Posterior vena cava (tissue), 2 donors: ENCODE results near the gene TPX2. TPM values are rescaled to one million over a fixed set of nuclear protein-coding genes. Genes with fewer than 3 reads are reported as not detected.

Experiments
- DNase-seq: peaks from one replicate; pipeline ENCODE4 v3.0.0-alpha.2; 2020; ENCODE audit warnings: low spot score
- intact Hi-C, 2 donors: fragments of 100-400 bp; cut with DNase I; formaldehyde crosslinking; loops; one replicate each; pipeline versions ENCODE4 v1.14.1 to v1.14.2; 2022 to 2023
- total RNA-seq, 2 donors: library from RNA; stranded (reverse); fragmentation: NEBNext Ultra II Directional; extraction: Animal tissue kit (Norgen Biotek cat#: 25700); gene quantifications; one replicate each; pipeline ENCODE4 v1.2.1, GENCODE V29; 2021
- donor health status: DM: yes; HTN: yes; CAD: no.
- donor health status: DM: yes; HTN: yes; CAD: no.

The TPX2 gene
- total RNA-seq, 2 donors from 2014 or later = 0.76 to 0.88 TPM

GRCh38 chr20:31705598-31706597 is 33.2 kb upstream of the TPX2 start:
- no peak for DNase-seq
- intact Hi-C loops = no loop called here

- intact Hi-C loops = no loop called here
- DNase-seq = no peak
Observed at GRCh38 chr20:31706607-31707257, 32.4 kb upstream of the TPX2 start.

- no peak for DNase-seq
- intact Hi-C loops = no loop called here
Observed at GRCh38 chr20:31707258-31707615, 31.9 kb upstream of the TPX2 start.

GRCh38 chr20:31707994-31708735 is 30.9 kb upstream of the TPX2 start:
- DNase-seq = peak; percentile 84
- intact Hi-C loops = no loop called here

DNA sequence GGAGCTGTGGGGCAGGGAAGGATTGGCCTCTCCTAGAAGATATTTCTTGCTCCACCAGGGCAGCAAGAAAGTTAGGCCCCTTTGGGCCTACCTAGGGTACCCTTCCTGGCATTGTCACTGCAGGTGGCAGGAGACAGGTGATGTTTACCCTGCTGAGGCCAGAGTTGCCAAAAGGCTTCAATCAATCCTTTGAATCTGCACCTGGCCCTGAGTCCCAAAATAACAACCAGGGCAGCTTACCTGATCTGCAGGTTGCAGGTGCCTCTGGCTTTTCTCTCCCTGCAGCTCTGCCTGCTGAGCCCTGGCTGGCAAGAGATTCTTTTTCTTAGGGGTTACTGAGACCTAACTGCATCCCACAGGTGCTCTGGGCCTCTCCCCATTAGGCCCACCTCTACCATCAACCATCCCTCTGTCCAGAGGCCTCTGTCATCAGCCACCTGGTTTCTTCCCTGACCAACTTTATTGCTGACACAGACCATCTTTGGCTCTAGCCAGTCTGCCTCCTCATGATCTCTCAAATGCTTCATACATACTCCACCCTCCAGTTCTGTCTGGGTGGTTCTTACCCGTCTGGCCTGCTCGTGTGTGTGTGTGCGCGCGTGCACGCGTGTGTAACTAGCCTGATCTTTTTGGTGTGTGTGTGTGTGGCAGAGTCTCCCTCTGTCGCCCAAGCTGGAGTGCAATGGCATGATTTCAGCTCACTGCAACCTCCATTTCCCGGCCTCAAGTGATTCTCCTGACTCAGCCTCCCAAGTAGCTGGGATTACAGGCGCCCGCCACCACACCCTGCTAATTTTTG is 30.2 kb upstream of the TPX2 start:
- intact Hi-C loops = no loop called here
- no peak for DNase-seq

DNA sequence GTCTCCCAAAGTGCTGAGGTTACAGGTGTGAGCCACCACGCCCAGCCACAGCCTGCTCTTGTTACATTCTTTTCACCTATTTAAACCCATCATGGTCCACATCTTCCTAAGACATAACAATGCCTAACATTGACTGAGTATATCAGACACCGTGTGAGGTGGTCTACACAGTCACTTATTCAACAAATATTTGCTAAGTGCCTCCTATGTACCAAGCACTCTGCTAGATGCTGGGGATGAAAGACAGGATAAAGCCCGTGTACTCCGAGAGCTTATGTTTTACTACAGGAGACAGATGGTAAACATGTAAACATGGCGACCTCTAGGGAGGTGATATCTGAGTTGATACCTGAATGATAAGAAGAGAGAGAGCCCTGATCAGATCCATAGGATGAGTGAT is 29.2 kb upstream of the TPX2 start:
- no peak for DNase-seq
- intact Hi-C loops = no loop called here

DNA sequence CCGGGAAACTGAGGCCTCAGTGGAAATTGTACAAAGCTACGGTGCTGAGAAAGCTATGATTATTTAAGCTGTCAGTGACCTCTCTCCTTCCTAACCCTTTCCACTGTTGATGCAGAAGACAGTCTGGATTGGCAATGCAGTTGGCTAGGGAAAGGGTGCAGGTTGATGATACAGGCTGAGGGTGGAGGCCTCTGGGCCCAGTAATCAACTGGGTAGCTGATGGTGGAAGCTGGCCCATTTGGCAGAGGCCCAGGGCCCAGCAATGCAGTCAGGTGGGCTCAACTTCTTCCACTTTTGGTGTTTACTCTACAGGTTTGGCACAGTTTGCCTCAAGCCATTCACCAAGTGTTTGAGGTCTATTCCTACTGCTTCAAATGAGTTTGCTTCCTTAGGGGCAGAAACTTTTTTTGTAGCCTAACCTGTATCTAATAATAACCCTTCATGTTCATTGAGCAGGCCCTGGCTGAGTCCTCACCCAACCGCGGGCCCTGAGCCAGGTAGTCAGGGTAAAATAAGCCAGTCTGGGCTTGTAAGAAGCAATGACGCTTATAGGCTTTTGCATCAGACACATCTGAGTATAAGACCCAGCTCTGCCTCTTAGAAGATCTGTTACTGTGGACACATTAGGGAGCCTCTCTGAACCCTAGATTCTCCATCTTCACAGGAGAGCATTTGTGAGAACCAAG is 28.5 kb upstream of the TPX2 start:
- DNase-seq = no peak
- intact Hi-C loops = no loop called here

DNA sequence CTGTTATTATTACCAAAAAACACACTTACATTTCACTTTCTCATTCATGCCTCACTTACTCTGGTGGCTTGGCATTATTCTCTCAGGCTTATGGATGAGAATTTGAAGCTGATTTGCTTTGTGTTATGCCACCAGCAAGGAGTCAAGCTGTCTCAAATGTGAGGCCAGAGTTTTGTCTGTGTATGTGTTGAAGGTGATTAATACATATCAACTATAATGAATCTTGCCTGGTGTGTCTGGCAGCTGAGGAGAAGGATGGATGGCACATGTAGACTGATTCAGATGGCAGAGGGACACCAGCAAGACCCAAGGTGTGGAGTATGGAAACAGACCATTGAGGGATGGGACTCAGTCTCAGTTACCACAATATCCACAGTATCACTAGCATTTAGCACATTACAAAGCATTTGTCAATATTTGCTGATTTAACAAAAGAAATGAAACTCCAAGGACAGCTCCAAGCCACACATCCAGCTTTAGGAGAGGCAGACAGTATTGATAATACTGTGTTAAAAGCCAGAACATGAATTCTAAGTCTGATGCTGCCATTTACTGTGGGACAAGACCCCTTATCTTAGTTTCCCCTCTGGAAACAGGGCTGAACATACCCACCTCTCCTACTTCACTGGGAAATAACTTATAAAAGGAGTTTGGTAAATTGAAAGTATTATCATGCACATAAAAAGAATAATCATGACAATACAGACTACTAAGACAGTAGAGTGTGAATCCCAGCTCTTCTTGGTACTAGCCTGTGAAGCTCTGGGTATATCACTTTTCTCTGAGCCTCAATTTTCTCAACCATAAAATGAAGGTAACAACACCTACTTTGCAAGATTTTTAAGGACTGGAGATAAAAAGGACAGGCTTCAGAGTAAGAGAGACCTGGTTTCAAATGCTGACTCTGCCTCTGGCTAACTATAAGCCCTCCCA is 27.6 kb upstream of the TPX2 start:
- DNase-seq = no peak
- intact Hi-C loops = no loop called here

DNA sequence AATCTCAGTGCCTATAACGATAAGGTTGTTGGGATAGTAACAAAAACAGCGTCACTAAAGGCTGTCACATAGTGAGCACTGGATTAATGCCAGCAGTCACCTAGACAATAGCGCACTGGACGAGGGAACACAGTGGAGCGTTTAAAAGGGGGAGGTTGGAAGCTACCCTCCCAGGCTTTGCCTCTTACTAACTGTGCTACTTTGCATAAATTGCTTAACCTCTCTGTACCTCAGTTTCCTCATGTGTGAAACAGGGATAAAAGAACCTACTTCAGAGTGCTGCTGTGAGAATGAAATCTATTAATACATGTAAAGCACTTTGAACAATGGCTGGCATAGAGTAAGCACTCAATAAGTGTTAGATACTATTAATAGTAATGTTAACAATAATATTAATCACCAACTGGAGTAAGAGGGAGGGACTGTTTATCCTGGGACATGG is 27.0 kb upstream of the TPX2 start:
- DNase-seq = no peak
- intact Hi-C loops = no loop called here

GRCh38 chr20:31712564-31713311 is 26.4 kb upstream of the TPX2 start:
- peak; percentile 90 for DNase-seq
- intact Hi-C loops = no loop called here

DNA sequence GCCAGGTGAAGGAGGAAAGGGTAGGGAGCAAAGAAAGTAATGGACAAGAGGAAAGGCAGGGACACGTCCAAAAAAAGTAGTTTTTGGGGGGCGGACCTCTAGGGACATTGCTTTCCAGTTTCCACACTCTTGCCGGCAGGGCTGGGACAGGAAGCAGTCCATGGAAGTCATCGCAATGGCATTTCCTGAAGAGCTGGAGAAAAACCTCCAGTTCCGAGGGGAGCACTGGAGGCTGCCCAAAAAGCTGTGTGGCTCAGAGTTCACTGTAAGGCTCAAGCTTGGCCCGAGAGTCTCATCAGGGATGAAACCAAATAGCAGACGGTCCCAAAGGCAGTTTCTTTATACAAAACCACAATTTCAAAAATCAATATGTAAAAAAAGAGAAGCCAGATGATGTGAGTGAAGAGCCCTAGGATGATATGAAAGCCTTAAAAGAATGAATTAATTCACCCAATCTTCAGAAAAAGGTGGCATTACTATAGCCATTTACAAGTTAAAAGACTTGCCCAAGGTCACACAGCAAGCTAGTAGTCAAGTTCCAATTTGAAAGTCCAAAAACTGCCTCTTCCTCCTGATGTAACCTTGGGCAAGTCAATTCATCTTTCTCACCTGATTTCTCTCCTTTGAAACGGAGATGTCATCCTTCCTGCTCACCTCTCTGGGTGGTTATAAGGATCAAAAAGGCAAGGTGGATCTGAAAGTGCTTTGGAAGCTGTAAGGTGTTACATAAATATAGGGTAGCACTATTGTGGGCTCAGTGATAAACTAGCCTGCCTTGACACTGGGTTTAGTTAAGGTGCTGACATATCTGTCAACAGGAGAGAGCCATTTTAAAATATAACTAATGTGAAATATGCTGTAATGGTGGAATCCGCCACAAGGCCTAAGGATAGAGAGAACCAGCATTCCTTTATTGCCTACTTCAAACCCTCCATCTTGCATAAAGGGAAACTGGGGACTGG is 25.5 kb upstream of the TPX2 start:
- intact Hi-C loops = no loop called here
- peak; percentile 91 for DNase-seq

GRCh38 chr20:31715766-31716165 is 23.3 kb upstream of the TPX2 start:
- DNase-seq = no peak
- intact Hi-C loops = no loop called here

DNA sequence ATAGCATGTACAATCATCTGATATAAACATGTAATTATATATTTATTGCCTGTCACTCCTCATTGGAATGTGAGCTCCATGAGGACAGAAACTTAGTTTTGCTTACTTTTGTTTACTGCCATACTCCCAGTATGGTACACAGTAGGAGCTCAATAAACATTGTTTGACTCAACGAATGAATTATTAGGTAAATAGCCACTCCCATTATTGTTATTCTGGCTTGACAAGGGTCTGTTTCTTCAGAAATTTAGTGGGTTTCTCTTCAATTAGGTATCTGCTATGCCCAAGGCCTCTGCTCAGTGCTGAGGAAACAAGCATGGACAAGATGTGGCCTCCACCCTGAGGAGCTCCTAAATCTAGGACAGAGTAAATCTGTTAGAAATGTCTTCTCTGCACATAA is 22.7 kb upstream of the TPX2 start:
- no peak for DNase-seq
- intact Hi-C loops = no loop called here

DNA sequence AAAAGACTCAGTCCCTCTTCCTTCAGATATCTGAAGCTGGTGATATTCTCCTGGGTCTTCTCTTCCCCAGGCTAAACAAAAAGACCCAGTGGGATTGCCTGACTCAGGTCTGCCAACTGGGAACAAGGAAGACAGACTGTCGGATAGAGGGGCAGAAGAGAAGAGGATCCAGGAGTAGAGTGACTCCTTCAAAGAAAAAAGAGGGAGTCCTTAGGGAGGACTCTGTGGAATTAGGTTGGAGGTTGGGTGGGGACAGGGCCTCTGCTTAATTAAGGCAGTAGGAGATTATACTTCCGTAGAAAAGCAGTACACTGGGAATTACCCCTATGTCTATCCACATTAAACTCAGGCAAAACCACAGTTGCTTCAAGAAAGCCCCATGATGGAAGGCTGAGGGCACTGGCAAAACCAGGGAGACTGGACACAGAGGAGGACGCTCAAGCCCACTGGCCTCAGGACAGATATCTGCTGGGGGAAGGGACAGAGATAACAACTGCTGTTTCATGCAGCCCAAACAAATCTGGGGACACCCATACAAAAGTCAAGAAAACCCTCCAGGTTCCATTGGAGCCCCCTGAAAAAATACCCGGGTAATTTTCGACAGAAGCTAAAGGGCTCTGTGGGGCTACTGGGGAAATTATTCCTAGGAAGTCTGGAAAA is 22.1 kb upstream of the TPX2 start:
- intact Hi-C loops = no loop called here
- DNase-seq = no peak

DNA sequence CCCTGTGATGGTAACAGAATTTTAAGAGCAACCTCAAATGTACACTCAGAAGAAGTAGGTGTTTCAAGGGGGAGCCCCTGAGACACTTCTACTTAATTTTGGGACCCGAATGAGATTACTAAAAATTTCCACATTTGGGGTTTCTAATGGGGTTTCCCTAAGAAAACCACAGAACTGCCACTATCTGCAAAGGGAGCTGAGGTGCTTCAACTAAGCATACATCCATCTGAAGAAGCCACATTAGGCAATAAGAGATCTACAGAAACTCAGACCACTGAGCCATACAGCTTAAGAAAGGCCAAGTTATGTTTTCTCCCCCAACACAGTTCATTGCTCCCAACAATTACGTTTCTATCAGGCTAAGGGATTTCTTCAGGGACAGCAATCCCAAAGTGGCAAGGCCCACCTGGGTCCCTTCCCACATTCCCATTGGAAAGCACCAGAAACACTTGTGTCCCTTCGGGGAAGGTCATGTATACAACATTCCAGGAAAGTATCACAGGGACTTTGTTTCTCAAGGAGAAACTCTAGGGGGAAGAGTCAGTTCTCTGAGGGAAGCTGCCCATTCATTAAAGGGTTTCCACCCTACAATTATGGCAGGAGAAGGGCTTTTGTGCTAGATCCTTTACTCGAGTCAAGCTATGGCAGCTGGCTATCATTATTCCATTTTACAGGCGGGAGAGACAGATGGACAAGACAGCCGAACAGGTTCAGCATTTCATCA is 21.4 kb upstream of the TPX2 start:
- no peak for DNase-seq
- intact Hi-C loops = no loop called here
